Heart left ventricle (tissue), 13 donors: ENCODE results near the gene ODC1.

Experiments
- CTCF ChIP-seq, 12 donors: fragments of 200-600 bp; sonication (generic) in 4 of 12; IDR thresholded peaks; one replicate each; pipeline versions ENCODE4 v1.5.0 to v1.8.0; 2018 to 2022; ENCODE audit warnings: antibody characterized with exemption in 12 of 12, mild to moderate bottlenecking in 5 of 12
- POLR2A ChIP-seq, 2 donors: fragments of 450-650 bp; IDR thresholded peaks; one replicate each; pipeline ENCODE4 v1.6.1; 2017; ENCODE audit warnings: antibody characterized with exemption in 2 of 2, mild to moderate bottlenecking in 2 of 2, moderate library complexity in 2 of 2
- donor health status: ischemic (EF 13 %, LVEDD 7.1; RV severe dilation, severe dysfunction).
- donor health status: DM: no; HTN: yes; CAD: no.
- donor health status: DM: no; HTN: no; CAD: no.
- donor health status: ischemic (EF 25% LVEDD 6.9; RV normal size, moderate dysfunction).
- donor health status: ischemic (EF 25% LVEDD 5.7; RV mildly dilated, moderate dysfunction).
- donor health status: ischemic (EF 35%, LVEDD 5.7; RV mildly dilated, moderate dysfunction).
- donor health status: nonischemic (EF 11% LVEDD 7.7; RV severe dilation, severe dysfunction).
- donor health status: DM: yes; HTN: yes; CAD: no.
- donor health status: PGD.
- donor health status: ischemic (EF 29% LVEDD 5.4; RV normal size, mild dysfunction).
- donor health status: nonischemic (EF 23%, LVEDD 6.1; RV moderate dilation, normal function).

GRCh38 chr2:10400002-10400401, 48.1 kb downstream of the ODC1 start:
- TF ChIP-seq CTCF (IDR thresholded peaks at IDR 0.05): no peak
- TF ChIP-seq POLR2A (IDR thresholded peaks at IDR 0.05): no peak
